DND-41 (cell line): ENCODE results near the gene CUBN.

Experiments used
- EZH2 ChIP-seq: IDR thresholded peaks from 3 replicates; pipeline ENCODE4 v1.6.1; 2012; ENCODE audit warnings: borderline replicate concordance, low read depth, mild to moderate bottlenecking, moderate library complexity, low read length, inconsistent platforms; ENCODE audit not compliant: severe bottlenecking
- TF ChIP-seq, protein P1 (sequence below): IDR thresholded peaks from 2 replicates; pipeline ENCODE4 v1.5.1; 2012; ENCODE audit warnings: borderline replicate concordance, low read length, moderate library complexity, mild to moderate bottlenecking; ENCODE audit not compliant: poor library complexity, severe bottlenecking; ENCODE audit errors: extremely low read depth

DNA sequence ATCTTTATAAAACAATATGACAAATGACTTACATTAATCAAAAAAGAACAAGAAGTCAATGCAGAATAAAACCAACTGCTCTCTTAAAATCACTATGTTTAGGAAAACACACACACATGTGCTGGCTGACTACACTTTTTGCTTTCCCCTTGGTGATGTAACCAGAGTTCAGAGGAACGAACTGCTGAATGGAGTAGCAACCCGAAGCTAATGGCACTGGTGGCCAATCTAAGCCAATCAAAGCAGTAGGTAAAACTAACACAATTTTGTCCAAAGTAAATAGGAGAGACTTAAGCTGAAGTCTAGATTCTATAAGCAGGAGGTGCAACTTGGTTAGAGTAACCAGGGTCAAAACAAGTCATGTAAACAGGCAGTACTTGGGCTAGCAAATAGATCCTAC lies 33.2 kb upstream of the CUBN start:
- TF ChIP-seq, protein P1, sequence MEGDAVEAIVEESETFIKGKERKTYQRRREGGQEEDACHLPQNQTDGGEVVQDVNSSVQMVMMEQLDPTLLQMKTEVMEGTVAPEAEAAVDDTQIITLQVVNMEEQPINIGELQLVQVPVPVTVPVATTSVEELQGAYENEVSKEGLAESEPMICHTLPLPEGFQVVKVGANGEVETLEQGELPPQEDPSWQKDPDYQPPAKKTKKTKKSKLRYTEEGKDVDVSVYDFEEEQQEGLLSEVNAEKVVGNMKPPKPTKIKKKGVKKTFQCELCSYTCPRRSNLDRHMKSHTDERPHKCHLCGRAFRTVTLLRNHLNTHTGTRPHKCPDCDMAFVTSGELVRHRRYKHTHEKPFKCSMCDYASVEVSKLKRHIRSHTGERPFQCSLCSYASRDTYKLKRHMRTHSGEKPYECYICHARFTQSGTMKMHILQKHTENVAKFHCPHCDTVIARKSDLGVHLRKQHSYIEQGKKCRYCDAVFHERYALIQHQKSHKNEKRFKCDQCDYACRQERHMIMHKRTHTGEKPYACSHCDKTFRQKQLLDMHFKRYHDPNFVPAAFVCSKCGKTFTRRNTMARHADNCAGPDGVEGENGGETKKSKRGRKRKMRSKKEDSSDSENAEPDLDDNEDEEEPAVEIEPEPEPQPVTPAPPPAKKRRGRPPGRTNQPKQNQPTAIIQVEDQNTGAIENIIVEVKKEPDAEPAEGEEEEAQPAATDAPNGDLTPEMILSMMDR: no peak
- TF ChIP-seq EZH2: no peak
